HEK293 (cell line): Measurements from ENCODE around the gene SPINDOC.

Experiments used
- GLIS2 ChIP-seq: fragments of 450-650 bp; formaldehyde crosslinking; IDR thresholded peaks from 2 replicates; pipeline ENCODE4 v1.5.1; 2016; ENCODE audit warnings: missing biosample characterization, missing genetic modification characterization
- OSR2 ChIP-seq: fragments of 450-650 bp; formaldehyde crosslinking; IDR thresholded peaks from 2 replicates; pipeline ENCODE4 v1.5.1; 2016; ENCODE audit warnings: missing biosample characterization, missing genetic modification characterization
- PBX3 ChIP-seq: sonication (generic); formaldehyde crosslinking; IDR thresholded peaks from 2 replicates; pipeline ENCODE4 v1.8.1; 2022; ENCODE audit warnings: mild to moderate bottlenecking, moderate library complexity, missing genetic modification reagents
- SCRT1 ChIP-seq: fragments of 450-650 bp; formaldehyde crosslinking; IDR thresholded peaks from 2 replicates; pipeline ENCODE4 v1.5.1; 2016; ENCODE audit warnings: missing biosample characterization, missing genetic modification characterization, borderline replicate concordance
- YY2 ChIP-seq: fragments of 450-650 bp; formaldehyde crosslinking; IDR thresholded peaks from 2 replicates; pipeline ENCODE4 v1.5.1; 2016; ENCODE audit warnings: missing biosample characterization, missing genetic modification characterization
- ZBTB26 ChIP-seq: fragments of 450-650 bp; formaldehyde crosslinking; optimal IDR thresholded peaks from 2 replicates; pipeline ENCODE3; 2016; ENCODE audit warnings: missing biosample characterization, mild to moderate bottlenecking, missing genetic modification characterization
- ZFHX2 ChIP-seq: fragments of 450-650 bp; formaldehyde crosslinking; conservative IDR thresholded peaks from 2 replicates; pipeline ENCODE4 v1.5.1; 2016; ENCODE audit warnings: missing biosample characterization, missing genetic modification characterization
- ZNF169 ChIP-seq: fragments of 450-650 bp; formaldehyde crosslinking; IDR thresholded peaks from 2 replicates; pipeline ENCODE4 v1.5.1; 2016; ENCODE audit warnings: missing biosample characterization, missing genetic modification characterization
- ZNF335 ChIP-seq: fragments of 450-650 bp; formaldehyde crosslinking; conservative IDR thresholded peaks from 2 replicates; pipeline ENCODE4 v1.5.1; 2016; ENCODE audit warnings: missing biosample characterization, missing genetic modification characterization
- ZNF362 ChIP-seq: fragments of 450-650 bp; formaldehyde crosslinking; IDR thresholded peaks from 2 replicates; pipeline ENCODE4 v1.5.1; 2016; ENCODE audit warnings: missing biosample characterization, missing genetic modification characterization
- ZNF600 ChIP-seq: fragments of 450-650 bp; formaldehyde crosslinking; IDR thresholded peaks from 2 replicates; pipeline ENCODE4 v1.5.1; 2016; ENCODE audit warnings: missing biosample characterization, missing genetic modification characterization
- ZNF610 ChIP-seq: fragments of 450-650 bp; formaldehyde crosslinking; IDR thresholded peaks from 2 replicates; pipeline ENCODE4 v1.5.1; 2016; ENCODE audit warnings: missing biosample characterization, missing genetic modification characterization, borderline replicate concordance
- ZNF624 ChIP-seq: fragments of 450-650 bp; formaldehyde crosslinking; IDR thresholded peaks from 2 replicates; pipeline ENCODE4 v1.5.1; 2017; ENCODE audit warnings: missing biosample characterization, missing genetic modification characterization
- ZNF629 ChIP-seq: fragments of 450-650 bp; formaldehyde crosslinking; IDR thresholded peaks from 2 replicates; pipeline ENCODE4 v1.5.1; 2017; ENCODE audit warnings: missing biosample characterization, missing genetic modification characterization
- ZNF658 ChIP-seq: fragments of 450-650 bp; formaldehyde crosslinking; IDR thresholded peaks from 2 replicates; pipeline ENCODE4; 2016; ENCODE audit warnings: missing biosample characterization, missing genetic modification characterization
- ZNF692 ChIP-seq: fragments of 450-650 bp; formaldehyde crosslinking; IDR thresholded peaks from 2 replicates; pipeline ENCODE4 v1.5.1; 2016; ENCODE audit warnings: missing biosample characterization, missing genetic modification characterization
- ZNF707 ChIP-seq: fragments of 450-650 bp; formaldehyde crosslinking; IDR thresholded peaks from 2 replicates; pipeline ENCODE4 v1.5.1; 2016; ENCODE audit warnings: missing biosample characterization, missing genetic modification characterization
- ZNF791 ChIP-seq: fragments of 450-650 bp; formaldehyde crosslinking; IDR thresholded peaks from 2 replicates; pipeline ENCODE4 v1.5.1; 2016; ENCODE audit warnings: missing biosample characterization, missing genetic modification characterization
- TF ChIP-seq, protein P1 (sequence below): fragments of 450-650 bp; formaldehyde crosslinking; IDR thresholded peaks from 2 replicates; pipeline ENCODE4 v1.5.1; 2016; ENCODE audit warnings: missing biosample characterization, missing genetic modification characterization
- TF ChIP-seq, protein P2 (sequence below): fragments of 450-650 bp; formaldehyde crosslinking; conservative IDR thresholded peaks from 2 replicates; pipeline ENCODE4 v1.5.1; 2016; ENCODE audit warnings: low read depth, missing biosample characterization, missing genetic modification characterization
- TF ChIP-seq, protein P3 (sequence below): fragments of 450-650 bp; formaldehyde crosslinking; IDR thresholded peaks from 2 replicates; pipeline ENCODE4 v1.5.1; 2016; ENCODE audit warnings: missing biosample characterization, missing genetic modification characterization
- TF ChIP-seq, protein P4 (sequence below): fragments of 450-650 bp; formaldehyde crosslinking; conservative IDR thresholded peaks from 2 replicates; pipeline ENCODE4 v1.5.1; 2016; ENCODE audit warnings: low read depth, missing biosample characterization, missing genetic modification characterization

SPINDOC gene

DNA sequence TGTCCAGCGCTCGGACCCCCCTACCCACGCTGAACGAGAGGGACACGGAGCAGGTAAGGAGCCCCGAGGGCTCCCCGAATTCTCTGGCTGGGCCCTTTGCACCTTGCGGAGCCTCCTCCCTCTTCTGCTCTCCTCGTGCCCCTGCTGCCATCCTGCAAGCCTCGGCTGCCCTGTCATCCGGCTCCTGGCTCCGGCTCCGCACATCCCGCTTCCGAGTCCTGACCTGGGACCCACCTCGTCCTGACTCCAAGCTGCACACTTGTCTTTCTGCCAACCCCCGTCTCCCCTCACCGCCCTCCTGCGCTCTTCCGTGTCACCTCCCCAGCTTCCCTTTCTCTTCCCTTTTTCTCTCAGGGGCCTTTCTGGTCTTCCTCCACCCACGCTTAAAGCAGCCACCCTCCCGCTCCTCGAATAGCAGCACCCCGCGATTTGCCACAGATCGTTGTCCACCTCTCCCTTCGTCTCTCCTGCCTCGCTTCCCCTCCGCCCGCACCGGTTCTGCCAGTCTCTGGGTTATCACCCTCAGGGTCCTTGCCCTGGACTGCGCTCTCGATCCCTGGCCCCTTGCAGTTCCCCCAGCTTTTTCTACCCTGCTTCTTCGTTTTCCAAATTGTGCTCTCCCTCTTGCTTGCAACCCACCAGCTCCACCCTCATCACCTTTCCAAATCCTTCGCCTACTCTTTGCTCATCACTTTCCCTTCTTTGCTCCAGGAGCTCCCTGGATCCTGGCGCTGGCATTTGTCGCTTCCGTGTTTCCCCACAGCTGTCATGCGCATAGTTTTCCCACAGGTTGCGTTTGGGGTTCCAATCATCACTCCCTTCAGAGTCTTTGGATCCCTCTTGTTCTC, 26.5 kb downstream of the SPINDOC start (continued):
- TF ChIP-seq ZNF335, result peak; percentile 62
- TF ChIP-seq, protein P1, sequence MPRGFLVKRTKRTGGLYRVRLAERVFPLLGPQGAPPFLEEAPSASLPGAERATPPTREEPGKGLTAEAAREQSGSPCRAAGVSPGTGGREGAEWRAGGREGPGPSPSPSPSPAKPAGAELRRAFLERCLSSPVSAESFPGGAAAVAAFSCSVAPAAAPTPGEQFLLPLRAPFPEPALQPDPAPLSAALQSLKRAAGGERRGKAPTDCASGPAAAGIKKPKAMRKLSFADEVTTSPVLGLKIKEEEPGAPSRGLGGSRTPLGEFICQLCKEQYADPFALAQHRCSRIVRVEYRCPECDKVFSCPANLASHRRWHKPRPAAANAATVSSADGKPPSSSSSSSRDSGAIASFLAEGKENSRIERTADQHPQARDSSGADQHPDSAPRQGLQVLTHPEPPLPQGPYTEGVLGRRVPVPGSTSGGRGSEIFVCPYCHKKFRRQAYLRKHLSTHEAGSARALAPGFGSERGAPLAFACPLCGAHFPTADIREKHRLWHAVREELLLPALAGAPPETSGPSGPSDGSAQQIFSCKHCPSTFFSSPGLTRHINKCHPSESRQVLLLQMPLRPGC (tag by site-specific recombination), result no peak
- peak; percentile 73 for TF ChIP-seq ZFHX2
- TF ChIP-seq YY2 (tag by site-specific recombination), result no peak
- TF ChIP-seq ZNF658 (tag by site-specific recombination), result no peak
- TF ChIP-seq ZNF362 (tag by site-specific recombination), result no peak
- TF ChIP-seq ZNF791 (tag by site-specific recombination), result no peak
- peak; percentile 32; the same call in 1 of the 2 replicates for TF ChIP-seq ZNF600 (tag by site-specific recombination)
- TF ChIP-seq ZNF629 (tag by site-specific recombination), result no peak
- peak; percentile 30; the same call in 1 of the 2 replicates for TF ChIP-seq GLIS2 (tag by site-specific recombination)
- no peak for TF ChIP-seq ZNF169 (tag by site-specific recombination)
- TF ChIP-seq, protein P2, sequence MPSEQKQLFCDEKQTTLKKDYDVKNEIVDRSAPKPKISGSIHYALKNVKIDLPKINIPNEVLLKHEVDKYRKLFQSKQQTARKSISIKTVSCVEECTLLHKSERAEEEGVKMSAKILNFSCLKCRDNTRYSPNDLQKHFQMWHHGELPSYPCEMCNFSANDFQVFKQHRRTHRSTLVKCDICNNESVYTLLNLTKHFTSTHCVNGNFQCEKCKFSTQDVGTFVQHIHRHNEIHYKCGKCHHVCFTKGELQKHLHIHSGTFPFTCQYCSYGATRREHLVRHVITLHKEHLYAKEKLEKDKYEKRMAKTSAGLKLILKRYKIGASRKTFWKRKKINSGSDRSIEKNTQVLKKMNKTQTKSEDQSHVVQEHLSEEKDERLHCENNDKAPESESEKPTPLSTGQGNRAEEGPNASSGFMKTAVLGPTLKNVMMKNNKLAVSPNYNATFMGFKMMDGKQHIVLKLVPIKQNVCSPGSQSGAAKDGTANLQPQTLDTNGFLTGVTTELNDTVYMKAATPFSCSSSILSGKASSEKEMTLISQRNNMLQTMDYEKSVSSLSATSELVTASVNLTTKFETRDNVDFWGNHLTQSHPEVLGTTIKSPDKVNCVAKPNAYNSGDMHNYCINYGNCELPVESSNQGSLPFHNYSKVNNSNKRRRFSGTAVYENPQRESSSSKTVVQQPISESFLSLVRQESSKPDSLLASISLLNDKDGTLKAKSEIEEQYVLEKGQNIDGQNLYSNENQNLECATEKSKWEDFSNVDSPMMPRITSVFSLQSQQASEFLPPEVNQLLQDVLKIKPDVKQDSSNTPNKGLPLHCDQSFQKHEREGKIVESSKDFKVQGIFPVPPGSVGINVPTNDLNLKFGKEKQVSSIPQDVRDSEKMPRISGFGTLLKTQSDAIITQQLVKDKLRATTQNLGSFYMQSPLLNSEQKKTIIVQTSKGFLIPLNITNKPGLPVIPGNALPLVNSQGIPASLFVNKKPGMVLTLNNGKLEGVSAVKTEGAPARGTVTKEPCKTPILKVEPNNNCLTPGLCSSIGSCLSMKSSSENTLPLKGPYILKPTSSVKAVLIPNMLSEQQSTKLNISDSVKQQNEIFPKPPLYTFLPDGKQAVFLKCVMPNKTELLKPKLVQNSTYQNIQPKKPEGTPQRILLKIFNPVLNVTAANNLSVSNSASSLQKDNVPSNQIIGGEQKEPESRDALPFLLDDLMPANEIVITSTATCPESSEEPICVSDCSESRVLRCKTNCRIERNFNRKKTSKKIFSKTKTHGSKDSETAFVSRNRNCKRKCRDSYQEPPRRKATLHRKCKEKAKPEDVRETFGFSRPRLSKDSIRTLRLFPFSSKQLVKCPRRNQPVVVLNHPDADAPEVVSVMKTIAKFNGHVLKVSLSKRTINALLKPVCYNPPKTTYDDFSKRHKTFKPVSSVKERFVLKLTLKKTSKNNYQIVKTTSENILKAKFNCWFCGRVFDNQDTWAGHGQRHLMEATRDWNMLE (tag by site-specific recombination), result no peak
- no peak for TF ChIP-seq ZNF610 (tag by site-specific recombination)
- peak; percentile 93 for TF ChIP-seq ZNF692 (tag by site-specific recombination)
- TF ChIP-seq, protein P3, sequence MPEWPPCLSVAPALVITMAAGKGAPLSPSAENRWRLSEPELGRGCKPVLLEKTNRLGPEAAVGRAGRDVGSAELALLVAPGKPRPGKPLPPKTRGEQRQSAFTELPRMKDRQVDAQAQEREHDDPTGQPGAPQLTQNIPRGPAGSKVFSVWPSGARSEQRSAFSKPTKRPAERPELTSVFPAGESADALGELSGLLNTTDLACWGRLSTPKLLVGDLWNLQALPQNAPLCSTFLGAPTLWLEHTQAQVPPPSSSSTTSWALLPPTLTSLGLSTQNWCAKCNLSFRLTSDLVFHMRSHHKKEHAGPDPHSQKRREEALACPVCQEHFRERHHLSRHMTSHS (tag by site-specific recombination), result no peak
- TF ChIP-seq SCRT1 (tag by site-specific recombination), result no peak
- no peak for TF ChIP-seq ZNF707 (tag by site-specific recombination)
- peak; percentile 45 for TF ChIP-seq ZBTB26 (tag by site-specific recombination)
- TF ChIP-seq OSR2 (tag by site-specific recombination), result no peak
- no peak for TF ChIP-seq ZNF624 (tag by site-specific recombination)
- TF ChIP-seq PBX3, result no peak
- TF ChIP-seq, protein P4, sequence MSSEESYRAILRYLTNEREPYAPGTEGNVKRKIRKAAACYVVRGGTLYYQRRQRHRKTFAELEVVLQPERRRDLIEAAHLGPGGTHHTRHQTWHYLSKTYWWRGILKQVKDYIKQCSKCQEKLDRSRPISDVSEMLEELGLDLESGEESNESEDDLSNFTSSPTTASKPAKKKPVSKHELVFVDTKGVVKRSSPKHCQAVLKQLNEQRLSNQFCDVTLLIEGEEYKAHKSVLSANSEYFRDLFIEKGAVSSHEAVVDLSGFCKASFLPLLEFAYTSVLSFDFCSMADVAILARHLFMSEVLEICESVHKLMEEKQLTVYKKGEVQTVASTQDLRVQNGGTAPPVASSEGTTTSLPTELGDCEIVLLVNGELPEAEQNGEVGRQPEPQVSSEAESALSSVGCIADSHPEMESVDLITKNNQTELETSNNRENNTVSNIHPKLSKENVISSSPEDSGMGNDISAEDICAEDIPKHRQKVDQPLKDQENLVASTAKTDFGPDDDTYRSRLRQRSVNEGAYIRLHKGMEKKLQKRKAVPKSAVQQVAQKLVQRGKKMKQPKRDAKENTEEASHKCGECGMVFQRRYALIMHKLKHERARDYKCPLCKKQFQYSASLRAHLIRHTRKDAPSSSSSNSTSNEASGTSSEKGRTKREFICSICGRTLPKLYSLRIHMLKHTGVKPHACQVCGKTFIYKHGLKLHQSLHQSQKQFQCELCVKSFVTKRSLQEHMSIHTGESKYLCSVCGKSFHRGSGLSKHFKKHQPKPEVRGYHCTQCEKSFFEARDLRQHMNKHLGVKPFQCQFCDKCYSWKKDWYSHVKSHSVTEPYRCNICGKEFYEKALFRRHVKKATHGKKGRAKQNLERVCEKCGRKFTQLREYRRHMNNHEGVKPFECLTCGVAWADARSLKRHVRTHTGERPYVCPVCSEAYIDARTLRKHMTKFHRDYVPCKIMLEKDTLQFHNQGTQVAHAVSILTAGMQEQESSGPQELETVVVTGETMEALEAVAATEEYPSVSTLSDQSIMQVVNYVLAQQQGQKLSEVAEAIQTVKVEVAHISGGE, result peak; percentile 45; the same call in 1 of the 2 replicates
